HUES6 (cell line): Measurements from ENCODE around the gene FRMD6.

Source experiments
- H3K27ac ChIP-seq: 2 replicates; pipeline ENCODE4 v1.7.0; 2013; ENCODE audit warnings: low read depth, mild to moderate bottlenecking, low read length, inconsistent platforms
- H3K27me3 ChIP-seq: 2 replicates; pipeline ENCODE4 v1.6.1; 2013; ENCODE audit warnings: low read length; ENCODE audit not compliant: control insufficient read depth, insufficient read depth
- H3K36me3 ChIP-seq: 2 replicates; pipeline ENCODE4 v1.6.1; 2013; ENCODE audit warnings: low read length; ENCODE audit not compliant: control insufficient read depth, insufficient read depth
- H3K4me1 ChIP-seq: 2 replicates; pipeline ENCODE4 v1.6.1; 2013; ENCODE audit warnings: low read length; ENCODE audit not compliant: control insufficient read depth, insufficient read depth
- H3K4me3 ChIP-seq: 2 replicates; pipeline ENCODE4 v1.5.1; 2013; ENCODE audit warnings: low read depth, low read length
- H3K9ac ChIP-seq: one replicate; pipeline ENCODE4 v1.6.1; 2013; ENCODE audit warnings: mild to moderate bottlenecking, low read length
- H3K9me3 ChIP-seq: 2 replicates; pipeline ENCODE4 v1.6.1; 2013; ENCODE audit warnings: low read depth, low read length; ENCODE audit not compliant: control insufficient read depth, insufficient read depth

Gene FRMD6

DNA sequence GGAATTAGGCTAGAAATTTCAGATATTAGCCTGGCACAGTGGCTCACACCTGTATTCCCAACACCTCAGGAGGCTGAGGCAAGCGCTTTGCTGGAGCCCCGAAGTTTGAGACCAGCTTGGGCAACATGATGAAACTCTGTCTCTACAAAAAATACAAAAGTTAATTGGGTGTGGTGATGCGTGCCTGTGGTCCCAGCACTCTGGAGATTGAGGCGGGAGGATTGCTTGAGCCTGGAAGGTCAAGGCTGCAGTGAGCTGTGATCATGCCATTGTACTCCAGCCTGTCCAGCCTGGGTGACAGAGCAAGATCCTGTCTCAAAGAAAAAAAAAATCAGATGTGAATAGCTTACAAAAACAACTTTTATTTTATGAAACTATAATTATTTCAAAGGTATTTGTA, 15.1 kb downstream of the FRMD6 start:
- H3K36me3 ChIP-seq: peaks cover 4% of the 10 kb centered on the region; the same call in 1 of the 2 replicates
- no peaks in the 10 kb centered on the region for H3K4me1 ChIP-seq
- H3K4me3 ChIP-seq: no peak overlapping the region
- no peak overlapping the region for H3K27ac ChIP-seq
- peaks cover 16% of the 10 kb centered on the region; the same call in 1 of the 2 replicates for H3K9me3 ChIP-seq
- no peak overlapping the region for H3K9ac ChIP-seq
- H3K27me3 ChIP-seq: no peaks in the 10 kb centered on the region

DNA sequence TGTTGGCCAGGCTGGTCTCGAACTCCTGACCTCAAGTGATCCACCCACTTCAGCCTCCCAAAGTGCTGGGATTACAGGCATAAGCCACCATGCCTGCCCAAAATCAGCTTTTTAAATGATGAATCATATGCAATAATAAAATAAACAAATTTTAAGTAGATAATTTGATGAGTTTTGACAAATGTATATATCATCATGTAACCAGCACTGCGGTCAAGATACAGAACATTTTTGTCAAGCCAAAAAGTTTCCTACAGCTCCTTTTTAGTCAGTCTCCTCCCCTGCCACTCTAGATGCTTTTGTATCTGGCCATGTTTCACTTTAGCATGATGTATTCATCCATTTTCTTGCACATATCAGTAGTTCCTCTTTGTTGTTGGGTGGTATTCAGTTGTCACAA, 17.2 kb downstream of the FRMD6 start:
- Histone ChIP-seq H3K36me3 (peaks cover 4% of the 10 kb centered on the region; the same call in 1 of the 2 replicates), H3K9me3 (peaks cover 13% of the 10 kb centered on the region; the same call in 1 of the 2 replicates), H3K9ac (no peak overlapping the region), H3K27me3 (no peaks in the 10 kb centered on the region), H3K27ac (no peak overlapping the region), H3K4me1 (no peaks in the 10 kb centered on the region), H3K4me3 (no peak overlapping the region)

- Histone ChIP-seq H3K27me3 (no peaks in the 10 kb centered on the region), H3K4me1 (no peaks in the 10 kb centered on the region), H3K27ac (no peak overlapping the region), H3K9ac (no peak overlapping the region), H3K36me3 (no peaks in the 10 kb centered on the region), H3K9me3 (no peaks in the 10 kb centered on the region), H3K4me3 (no peak overlapping the region)
These were observed 22.7 kb downstream of the FRMD6 start for GRCh38 chr14:51674294-51675002.

- no peaks in the 10 kb centered on the region for H3K27me3 ChIP-seq
- H3K4me3 ChIP-seq: no peak overlapping the region
- H3K4me1 ChIP-seq: peaks cover 8% of the 10 kb centered on the region; the same call in 1 of the 2 replicates
- H3K9me3 ChIP-seq: no peaks in the 10 kb centered on the region
- H3K36me3 ChIP-seq: no peaks in the 10 kb centered on the region
- H3K9ac ChIP-seq: no peak overlapping the region
- H3K27ac ChIP-seq: no peak overlapping the region
These were observed 24.8 kb downstream of the FRMD6 start for GRCh38 chr14:51676549-51676948.

- H3K27me3 ChIP-seq: no peaks in the 10 kb centered on the region
- no peak overlapping the region for H3K4me3 ChIP-seq
- H3K27ac ChIP-seq: no peak overlapping the region
- H3K36me3 ChIP-seq: no peaks in the 10 kb centered on the region
- no peak overlapping the region for H3K9ac ChIP-seq
- peaks cover 9% of the 10 kb centered on the region; the same call in 1 of the 2 replicates for H3K4me1 ChIP-seq
- no peaks in the 10 kb centered on the region for H3K9me3 ChIP-seq
These were observed 25.6 kb downstream of the FRMD6 start for GRCh38 chr14:51677266-51677665.

GRCh38 chr14:51677738-51678137, 26.0 kb downstream of the FRMD6 start:
- Histone ChIP-seq H3K9me3 (no peaks in the 10 kb centered on the region), H3K4me1 (peaks cover 11% of the 10 kb centered on the region; the same call in 1 of the 2 replicates), H3K27me3 (no peaks in the 10 kb centered on the region), H3K27ac (no peak overlapping the region), H3K9ac (no peak overlapping the region), H3K36me3 (no peaks in the 10 kb centered on the region), H3K4me3 (no peak overlapping the region)

DNA sequence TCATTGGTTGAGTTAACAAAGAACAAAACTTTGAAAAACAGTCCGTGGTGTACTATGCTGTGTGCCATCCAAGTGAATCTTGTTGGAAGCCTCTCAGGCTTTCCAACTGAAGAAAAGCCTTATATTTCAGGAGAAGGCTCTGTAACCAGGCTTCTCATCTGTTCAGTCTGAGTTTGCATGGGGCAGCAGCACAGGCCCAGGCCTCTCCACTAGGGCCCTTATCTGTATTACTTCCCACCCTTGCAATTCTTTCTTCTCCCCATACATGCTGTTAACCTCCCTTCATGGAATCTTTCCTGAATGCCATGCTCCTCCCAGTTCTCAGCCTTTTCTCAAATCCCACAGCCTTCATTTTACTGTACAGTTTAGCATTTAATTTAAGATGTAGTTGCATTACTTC, 28.3 kb downstream of the FRMD6 start:
- Histone ChIP-seq H3K27me3 (no peaks in the 10 kb centered on the region), H3K4me3 (no peak overlapping the region), H3K9ac (no peak overlapping the region), H3K4me1 (peaks cover 11% of the 10 kb centered on the region; the same call in 1 of the 2 replicates), H3K36me3 (no peaks in the 10 kb centered on the region), H3K9me3 (no peaks in the 10 kb centered on the region), H3K27ac (no peak overlapping the region)

DNA sequence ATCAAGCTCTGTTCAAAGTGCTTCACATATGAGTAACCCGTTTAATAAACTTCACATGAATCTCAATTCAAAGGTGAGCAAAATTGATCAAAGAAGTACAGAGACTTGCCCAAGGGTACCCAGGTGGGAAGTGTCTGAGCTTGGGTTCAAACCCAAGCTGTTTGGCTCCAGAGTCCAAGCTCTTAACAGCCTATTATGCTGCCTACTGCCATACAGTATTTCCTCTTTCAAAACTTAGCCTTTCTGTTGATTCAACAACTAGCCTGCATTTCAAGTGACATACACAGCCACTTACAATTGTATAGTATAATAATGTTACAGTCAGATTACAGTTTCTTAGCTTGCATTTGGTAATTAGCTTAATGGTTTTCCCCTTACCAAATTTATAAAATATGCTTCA, 29.7 kb downstream of the FRMD6 start:
- H3K27ac ChIP-seq: no peak overlapping the region
- H3K27me3 ChIP-seq: no peaks in the 10 kb centered on the region
- H3K36me3 ChIP-seq: no peaks in the 10 kb centered on the region
- H3K4me3 ChIP-seq: no peak overlapping the region
- H3K9me3 ChIP-seq: no peaks in the 10 kb centered on the region
- H3K4me1 ChIP-seq: peaks cover 11% of the 10 kb centered on the region; the same call in 1 of the 2 replicates
- H3K9ac ChIP-seq: no peak overlapping the region

GRCh38 chr14:51682411-51682810, 30.7 kb downstream of the FRMD6 start:
- Histone ChIP-seq H3K9me3 (no peaks in the 10 kb centered on the region), H3K9ac (no peak overlapping the region), H3K27me3 (no peaks in the 10 kb centered on the region), H3K4me3 (no peak overlapping the region), H3K27ac (no peak overlapping the region), H3K36me3 (no peaks in the 10 kb centered on the region), H3K4me1 (peaks cover 11% of the 10 kb centered on the region; the same call in 1 of the 2 replicates)

GRCh38 chr14:51684760-51685159, 33.0 kb downstream of the FRMD6 start:
- Histone ChIP-seq H3K9ac (no peak overlapping the region), H3K27ac (no peak overlapping the region), H3K27me3 (no peaks in the 10 kb centered on the region), H3K36me3 (peaks cover 5% of the 10 kb centered on the region; the same call in 1 of the 2 replicates), H3K4me1 (peaks cover 9% of the 10 kb centered on the region; the same call in 1 of the 2 replicates), H3K4me3 (no peak overlapping the region), H3K9me3 (no peaks in the 10 kb centered on the region)

DNA sequence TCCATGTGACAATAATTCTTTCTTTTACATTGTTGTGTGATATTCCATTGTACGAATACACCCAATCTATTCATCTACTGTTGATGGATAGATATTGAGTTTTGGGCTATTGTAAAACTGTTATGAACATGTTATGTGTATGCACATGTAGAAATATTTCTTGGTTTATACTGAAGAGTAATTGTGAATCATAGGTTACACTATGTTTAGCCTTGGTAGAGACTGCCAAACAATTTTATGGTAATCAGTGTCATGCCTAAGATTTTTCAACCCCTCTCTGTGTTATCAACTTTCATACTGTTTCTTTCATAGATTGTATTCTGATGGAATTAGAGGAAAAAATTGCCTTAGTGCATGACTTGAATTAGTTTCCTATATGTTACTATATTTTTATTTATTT, 39.5 kb downstream of the FRMD6 start:
- H3K4me1 ChIP-seq: no peaks in the 10 kb centered on the region
- no peak overlapping the region for H3K4me3 ChIP-seq
- H3K9me3 ChIP-seq: no peaks in the 10 kb centered on the region
- H3K27ac ChIP-seq: no peak overlapping the region
- H3K36me3 ChIP-seq: peaks cover 17% of the 10 kb centered on the region; the same call in 1 of the 2 replicates
- H3K9ac ChIP-seq: no peak overlapping the region
- H3K27me3 ChIP-seq: no peaks in the 10 kb centered on the region
